NCI-H345 (cell line): ENCODE results near the gene LARP4B.

Experiments
- DNase-seq: peaks from one replicate; lab custom pipeline; 2025; lab: John Stamatoyannopoulos, UW

Gene LARP4B

DNA sequence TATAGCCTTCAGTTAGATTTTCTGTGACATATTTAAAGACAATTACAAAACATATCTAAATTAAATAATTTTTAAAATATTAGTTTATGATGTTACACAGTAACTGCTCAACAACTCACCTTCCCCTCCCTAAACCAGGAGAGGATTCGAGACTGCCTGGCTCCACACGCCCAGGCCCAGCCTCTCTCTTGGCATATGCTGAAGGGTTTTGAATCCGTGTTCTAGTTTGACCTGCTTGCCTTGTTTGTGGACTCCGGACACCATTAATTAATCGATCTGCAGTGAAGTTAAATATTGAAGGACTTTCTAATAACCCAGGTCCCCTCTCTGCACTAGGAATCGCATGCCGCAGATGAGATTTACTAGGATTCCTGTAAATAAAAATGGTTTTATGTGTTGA, 106.6 kb downstream of the LARP4B start:
- no peak for DNase-seq

DNA sequence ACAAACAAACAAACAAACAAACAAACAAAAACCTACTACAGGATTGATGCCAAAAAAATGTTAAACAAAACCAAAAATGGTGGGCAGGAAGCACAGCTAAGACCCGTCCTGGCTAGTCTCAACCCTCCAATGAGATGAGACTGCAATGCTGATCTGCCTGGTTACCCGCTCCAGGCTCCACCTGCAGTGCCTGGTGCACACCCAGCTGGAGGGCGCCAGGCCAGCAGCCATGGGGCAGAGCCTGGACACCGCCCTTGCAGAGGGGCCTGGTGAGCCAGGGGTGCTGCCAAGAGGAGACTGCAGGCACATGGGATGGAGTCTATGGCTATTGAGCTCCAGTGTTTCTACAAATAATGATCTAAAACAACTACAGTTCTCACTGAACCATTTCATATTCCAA, 107.0 kb downstream of the LARP4B start:
- DNase-seq = no peak

DNA sequence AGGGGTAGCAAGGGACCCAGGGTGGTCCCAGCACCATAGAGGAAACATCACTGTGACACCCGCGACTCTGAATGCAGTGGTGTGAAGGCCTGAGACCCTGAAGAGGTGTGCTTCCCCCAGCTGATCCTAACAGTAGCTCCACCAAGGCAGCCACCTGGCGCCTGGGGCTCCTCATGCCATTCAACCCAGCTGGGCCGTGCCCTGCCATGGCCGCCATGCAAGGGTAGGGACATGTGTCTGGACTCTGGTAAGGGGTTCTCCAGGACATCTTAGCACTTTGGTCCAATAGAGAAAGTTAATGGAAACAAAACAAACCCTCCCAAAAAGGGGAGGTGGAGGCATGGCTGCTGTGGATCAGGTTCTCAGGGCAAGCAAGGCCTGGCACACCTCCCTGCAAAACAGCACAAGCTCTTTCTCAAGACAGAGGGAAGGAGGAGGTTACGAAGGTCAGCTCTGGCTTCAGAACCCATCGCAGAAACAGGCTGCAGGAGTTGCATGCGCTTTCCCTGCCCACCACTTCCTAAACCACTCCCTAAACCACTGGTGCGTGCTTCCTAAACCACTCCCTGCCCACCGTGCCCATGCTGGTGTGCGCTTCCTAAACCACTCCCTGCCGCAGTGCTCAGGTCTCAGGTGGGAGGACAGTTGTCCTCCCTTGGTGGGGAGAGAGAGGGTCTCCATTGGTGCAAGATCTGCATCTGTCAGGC, 108.7 kb downstream of the LARP4B start:
- no peak for DNase-seq

DNA sequence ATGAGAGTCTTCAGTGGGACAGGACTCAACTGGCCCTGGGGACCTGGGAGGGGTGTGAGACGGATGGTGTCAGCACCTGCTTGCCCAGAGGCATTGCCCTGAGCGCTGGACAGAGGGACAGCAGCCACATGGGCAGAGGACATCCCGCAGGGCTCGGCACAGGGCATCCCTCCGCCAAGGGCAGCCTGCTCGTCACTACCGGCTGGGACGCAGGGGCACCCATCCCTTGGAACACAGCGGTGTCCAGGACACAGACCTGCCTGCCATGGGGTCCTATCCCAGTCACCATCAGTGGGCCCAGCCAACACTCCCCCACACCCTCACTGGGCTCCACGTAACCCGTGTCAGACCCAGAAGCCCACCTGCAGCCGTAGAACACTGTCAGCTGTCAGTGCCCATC, 109.3 kb downstream of the LARP4B start:
- no peak for DNase-seq

DNA sequence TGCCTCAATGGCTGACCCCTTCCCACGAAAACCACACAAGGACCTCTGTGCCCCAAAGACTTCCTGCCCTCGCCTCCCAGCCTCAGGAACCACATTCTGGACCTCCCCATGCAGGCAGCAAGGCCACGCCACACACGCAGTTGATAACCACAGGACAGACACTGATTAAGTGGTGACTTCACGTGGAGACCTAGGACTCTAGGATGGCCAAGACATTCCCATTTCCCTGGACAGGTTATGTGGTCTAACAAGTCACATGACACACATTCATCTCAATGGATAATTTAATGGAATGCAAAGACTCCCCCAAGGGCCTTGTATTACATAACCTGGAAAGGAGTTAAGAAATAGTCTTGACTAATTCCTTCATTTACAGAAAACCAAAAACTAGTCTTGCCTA, 110.2 kb downstream of the LARP4B start:
- no peak for DNase-seq

DNA sequence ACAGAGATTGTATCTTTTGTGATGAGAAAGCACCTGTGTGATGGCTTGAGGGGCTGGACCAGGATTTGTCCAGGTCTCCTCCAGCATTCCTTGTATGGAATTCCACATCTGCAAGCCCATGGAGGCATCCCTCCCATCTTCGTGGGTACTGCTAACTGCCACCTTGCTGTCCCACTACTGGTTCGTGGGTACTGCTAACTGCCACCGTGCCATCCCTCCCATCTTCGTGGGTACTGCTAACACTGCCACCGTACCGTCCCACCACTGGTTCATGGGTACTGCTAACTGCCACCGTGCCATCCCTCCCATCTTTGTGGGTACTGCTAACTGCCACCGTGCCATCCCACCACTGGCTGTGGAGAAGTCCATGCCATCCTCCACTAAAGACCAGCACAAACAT, 111.7 kb downstream of the LARP4B start:
- DNase-seq = no peak

DNA sequence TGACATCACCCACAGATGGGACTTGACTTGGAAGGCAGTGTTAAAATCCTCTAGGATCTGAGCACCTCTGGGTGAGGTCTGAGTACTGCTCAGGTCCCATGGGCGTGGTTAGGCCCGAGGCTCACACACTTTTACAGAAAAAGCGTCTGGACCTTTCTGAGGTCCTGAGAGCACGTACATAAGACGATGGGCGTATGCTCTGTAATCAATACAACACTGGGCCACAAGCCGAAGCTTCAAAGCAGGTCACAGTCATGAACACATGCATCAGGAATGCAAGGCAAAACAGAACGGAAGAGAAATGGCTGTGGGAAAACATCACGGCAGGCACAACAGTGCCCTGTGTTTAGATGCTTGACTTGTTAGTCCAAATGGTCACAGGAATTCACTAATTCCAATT, 112.2 kb downstream of the LARP4B start:
- no peak for DNase-seq

DNA sequence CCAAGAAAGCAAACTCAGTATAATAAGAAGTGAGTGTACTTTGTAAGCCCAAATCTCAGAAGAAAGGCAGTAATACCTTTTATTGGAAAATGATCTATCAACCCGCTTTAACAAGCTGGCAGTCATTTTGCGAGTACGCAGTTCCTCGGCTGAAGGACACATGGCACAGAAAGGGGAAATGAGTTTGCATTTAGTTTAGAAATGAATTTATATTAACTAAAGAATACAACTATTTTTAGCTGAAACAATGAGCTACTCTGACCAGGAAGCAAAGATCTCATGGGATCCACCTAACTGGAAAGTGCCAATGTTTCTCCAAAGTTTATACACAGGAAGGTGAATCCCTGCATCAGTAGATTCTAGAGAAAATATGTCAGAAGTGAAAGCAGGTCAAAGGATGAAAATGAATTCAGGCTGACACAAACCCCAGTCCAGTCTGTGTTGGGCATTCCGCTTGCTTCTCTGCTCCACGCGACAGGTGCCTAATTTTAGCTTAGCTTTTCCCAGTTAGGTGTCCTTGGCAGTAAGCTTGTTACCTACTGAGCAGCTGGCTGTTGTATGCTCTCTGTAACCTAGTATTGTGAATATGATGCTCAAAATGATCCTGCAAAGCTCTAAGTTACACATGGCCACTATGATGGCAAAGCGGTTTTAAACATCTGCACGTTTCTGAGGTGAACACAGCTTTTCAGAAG, 112.8 kb downstream of the LARP4B start:
- no peak for DNase-seq

DNA sequence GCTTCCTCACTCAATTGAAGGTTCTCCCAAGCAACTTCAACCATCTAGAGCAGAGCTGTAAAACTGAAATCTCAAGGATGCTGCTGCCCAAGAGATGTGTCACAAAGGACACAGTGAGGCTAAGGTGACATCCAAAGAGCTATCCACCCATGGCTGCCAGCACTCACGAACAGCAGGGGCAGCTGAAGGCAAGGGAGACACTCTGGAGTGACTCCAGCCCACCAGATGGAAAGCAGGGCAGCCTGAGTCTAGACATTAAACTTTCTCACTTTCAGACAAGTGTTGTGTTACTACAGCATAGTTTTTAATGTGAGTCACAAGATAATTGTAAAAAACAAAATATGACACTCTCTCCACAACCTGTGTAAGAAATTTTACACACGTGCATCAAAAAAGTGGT, 113.5 kb downstream of the LARP4B start:
- DNase-seq = no peak

DNA sequence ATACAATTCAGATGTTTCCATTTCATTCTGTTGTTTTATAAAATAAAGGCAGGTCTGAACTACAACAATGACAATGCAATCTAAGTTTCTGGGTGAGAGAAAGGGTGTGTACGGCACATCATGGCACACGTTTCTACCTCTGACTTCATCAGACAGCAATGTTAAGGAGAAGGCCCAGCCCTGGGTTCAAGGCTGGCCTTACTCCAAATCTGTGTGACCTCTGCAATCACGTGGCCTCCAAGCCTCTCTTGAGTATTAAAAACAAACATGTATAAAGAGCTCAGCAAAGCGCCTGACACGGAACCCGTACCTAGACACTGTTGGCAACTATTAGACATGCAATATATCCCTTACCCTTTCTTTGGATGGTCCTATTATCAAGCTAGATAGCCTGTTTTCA, 114.1 kb downstream of the LARP4B start:
- DNase-seq = no peak

DNA sequence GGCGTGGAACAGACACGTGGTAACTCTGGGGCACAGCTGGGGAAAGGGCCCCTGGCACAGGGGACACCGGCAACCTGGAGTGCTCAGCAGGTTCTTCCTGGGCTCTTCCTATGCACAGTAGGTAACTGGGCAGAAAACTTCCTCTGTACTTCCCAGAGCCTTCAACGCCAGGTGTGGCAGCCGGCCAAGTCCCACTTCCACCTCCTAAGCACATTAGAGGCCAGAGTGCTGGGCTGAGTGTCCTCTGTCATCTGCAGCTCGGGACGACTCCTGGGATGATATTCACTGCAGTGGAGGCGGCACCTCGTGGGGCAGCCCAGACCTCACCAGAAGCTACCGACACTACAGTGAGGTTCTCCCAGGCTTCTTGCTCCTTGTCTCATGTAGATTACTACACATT, 114.5 kb downstream of the LARP4B start:
- no peak for DNase-seq

DNA sequence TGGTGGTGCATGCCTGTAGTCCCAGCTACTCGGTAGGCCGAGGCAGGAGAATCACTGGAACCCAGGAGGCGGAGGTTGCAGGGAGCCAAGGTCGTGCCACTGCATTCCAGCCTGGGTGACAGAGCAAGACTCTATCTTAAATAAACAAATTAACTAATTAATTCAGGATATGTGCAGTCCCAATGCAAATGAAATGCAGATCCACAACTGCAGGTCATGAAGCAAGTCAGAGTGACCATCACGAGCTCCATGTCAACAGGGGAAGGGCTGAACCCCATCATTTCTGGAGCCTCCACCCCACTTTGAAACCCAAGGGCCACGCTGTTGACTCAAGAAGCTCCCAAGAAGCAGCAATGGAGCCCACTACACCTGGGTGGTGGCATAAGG, 115.4 kb downstream of the LARP4B start:
- no peak for DNase-seq

DNA sequence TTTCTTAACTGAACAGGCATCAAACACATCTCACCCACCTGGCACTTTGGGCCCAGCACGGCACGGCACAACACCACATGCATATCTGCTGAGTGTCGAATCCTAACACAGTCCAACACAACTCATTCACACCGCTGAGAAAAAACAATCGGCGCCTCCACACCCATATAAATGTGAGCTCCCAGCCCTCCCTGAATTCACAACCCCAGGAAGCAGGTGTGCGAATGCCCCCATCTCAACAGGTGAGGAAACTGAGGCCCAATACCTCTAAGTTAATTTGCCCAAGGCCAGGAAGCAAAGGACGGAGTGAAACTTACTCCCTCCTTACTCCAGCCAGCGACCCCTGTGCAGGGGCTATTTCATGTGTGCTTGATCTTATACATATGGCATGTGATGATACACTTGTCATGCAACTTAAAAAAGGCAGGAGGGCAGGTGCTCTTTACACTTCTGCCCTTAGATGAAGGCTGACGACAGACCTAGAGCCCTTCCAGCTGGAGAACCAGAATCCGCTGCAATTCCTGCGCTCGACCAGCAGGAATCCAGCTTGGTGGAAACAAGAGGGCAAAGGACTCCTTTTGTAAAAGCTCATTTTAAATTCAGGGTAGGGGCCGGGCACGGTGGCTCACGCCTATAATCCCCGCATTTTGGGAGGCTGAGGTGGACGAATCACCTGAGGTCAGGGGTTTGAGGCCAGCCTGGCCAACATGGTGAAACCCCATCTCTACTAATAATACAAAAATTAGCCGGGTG, 116.0 kb downstream of the LARP4B start:
- DNase-seq = no peak

DNA sequence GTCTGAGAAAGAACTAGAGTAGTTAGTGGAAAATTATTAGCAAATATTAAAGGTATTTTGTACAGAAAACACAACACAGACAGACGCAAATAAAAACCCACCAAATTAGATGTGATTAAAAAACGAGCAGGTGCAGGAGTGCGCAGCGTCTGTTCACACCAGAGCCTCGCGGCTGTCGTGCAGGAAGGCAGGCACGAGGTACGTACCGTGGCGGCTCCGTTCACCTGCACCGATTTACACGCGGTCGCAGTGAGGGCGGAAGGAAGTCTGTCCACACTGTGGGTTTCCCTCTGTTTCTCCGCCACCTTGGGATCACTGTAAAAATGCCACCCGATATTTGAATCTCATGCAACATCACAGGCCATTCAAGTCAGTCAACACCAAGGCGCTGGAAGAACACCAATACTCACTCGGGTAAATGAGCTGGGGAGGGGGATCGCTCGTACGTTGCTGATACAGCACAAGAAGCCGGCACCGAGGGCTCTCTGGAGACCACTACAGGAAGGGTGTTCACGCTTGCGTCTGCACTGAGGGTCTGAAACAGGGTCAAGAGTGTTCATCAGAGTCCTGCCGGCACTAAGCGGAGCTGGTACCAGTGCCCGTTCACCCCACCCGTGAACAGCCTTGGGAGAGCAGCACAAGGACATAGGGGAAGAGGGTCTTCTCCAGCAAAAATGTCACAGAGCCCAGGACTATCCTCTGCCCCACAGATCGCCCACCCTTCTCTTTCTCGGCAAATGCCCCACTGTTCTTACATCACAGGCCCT, 116.8 kb downstream of the LARP4B start:
- DNase-seq = no peak

DNA sequence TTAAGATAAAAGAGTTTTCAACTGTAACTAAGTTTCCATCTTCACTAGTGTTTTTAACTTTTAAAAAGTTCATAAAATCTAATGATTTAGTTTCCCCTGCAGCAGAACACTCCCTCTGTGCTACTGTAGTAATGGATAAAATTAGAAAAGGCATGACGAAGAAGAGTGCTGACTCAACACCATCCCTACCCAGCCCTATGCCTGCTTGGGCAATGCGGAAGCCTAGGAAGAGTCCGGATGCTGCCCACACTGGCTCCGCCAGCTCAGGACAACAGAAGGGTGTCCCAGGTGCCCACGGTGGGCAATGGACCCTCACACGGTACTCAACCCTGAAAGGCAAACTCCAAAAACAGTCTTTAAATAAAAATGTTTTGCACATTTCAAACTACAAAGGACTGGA, 118.2 kb downstream of the LARP4B start:
- DNase-seq = no peak

DNA sequence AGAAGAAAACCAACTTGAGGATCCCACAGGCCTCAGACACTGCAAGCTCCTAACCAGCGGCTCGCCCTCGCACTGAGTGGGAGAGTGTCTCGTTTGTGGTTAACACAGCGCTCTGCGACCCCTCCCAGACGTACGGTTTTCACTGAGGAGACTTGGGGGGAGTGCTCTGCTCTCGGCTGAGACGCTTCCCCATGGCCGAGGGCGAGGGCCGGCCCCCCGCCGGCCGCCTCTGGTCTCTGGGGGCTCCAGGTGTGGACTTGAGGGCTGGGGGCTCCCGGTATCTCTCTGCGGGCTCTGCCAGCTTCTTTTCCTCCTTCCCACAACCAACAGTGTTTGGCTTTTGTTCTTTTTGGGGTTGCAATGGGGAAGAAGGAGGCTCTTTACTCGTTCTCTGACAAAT, 118.7 kb downstream of the LARP4B start:
- DNase-seq = no peak

DNA sequence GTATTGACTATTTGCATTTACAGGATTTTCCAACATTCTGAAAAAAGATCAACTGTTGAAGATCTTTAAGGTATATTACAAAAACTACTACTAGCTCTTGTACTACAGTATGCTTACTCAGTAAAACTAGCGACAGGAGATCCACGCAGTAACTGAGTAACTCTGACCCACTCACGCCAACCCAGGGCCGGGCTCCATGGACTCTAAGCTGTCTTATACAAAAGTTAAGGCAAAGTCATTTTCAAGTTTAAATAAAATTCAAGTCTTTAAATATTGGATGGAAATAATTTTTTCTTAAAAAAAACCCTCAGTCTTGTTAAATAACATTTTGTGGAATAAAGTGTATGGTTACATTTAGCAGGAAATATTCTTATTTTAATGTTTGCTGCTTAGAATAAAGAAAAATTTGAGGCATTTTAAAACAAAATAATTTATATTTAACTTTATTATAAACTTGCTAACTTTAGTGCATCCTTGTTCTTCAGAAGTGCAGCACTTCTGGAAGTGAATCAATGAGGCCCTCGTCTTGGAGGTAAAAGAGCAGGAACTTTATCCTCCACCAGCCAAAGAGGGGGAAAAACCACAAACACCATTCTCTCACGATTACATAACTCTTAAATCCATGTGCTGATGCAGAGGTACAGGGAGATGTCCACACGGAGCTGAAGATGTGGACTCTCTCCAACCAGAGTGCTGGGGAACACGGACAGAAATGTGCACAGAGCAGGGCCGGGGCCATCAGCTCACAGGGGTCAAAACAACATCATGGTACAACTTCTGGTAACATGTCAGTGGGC, 119.9 kb downstream of the LARP4B start:
- DNase-seq = no peak

DNA sequence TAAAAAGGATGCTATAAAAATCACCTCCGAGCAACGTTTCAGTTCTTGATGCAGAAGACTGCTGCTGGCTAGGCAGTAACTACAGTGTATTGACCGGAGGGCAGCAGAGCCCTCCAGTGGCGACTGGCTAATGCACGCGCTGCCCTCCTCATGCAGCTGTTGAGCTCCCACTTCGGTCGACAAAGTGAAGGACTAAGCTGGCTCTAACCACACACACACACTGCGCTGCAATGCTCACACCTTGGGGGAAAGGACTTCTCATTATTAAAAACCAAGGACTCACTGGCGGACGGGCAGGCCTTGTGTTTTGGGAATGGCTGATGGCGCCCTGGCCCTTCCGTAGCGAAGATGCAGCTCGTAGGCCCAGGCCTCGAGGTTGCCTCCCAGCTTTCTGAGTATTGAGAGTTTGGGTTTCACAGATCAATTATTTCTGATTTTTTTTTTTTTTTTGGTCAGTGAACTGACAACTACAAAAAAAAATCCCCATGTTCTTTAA, 121.1 kb downstream of the LARP4B start:
- peak; percentile 8 for DNase-seq

DNA sequence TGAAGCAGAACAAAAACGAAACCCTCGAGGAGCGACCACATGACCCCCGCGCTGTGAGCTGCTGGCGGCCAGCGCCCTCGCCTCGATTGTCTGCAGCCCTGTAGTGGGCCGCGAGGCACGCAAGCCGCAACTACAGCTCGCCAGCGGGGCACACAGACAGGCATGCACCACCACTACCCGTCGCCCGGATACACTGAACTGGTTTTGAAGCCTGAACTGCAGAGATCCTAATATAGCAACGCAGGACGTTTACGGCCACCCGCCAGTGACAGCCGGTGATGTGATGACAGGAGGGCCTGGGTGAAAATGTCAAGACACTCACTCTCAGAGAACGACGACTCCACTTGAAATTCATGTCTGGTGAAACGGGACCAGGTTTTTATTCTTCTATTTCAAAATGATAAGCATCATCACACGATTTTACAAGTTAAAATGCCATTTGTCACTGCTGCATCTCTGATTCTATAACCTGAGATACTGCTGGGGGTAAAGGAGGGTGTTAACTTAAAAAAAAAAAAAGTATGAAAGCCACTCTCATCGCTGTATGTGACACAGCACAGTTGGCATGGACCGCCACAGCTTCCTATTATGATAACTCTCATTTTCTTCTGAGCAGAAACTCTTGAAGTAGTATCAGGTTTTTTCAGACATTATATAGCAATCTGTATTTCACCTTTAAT, 121.7 kb downstream of the LARP4B start:
- DNase-seq = no peak

DNA sequence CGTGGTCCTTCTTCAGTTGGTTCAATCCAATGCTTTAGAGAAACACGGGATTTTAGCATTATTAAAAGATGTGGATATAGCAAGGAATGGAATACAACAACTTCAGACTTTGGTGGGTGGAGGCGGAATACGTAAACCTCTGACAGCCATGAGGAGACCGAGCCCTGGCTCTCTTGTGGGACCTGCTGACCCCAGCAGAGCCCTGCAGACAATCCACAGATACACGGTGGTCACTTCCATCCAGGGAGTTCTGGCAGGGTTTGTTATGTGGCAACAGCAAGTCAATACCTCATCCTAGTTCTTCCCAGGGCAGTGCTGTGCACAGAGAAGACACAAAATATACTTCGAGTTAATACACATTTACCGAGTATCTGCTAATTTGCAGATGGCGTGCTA, 123.5 kb downstream of the LARP4B start:
- DNase-seq = no peak
